Activated CD4-positive, alpha-beta T cell treated with anti-CD3 and anti-CD28 coated beads, Interleukin-2, amount 10 ng/mL, durations not matched to agents 7 days and 5 days (primary cell): ENCODE results near the gene PRAMEF14. TPM values are rescaled to one million over a fixed set of nuclear protein-coding genes. Genes with fewer than 3 reads are reported as not detected.
"Not testable (repeated sequence)": the region's sequence is repeated elsewhere in the genome, so short reads cannot be mapped to it uniquely, and the experiment has no call there.

Experiments used
- CTCF ChIA-PET: fragments of 350-600 bp; sonication (Branson Sonifier 250); formaldehyde crosslinking; loops from one replicate; lab custom pipeline; 2021; ENCODE audit warnings: antibody characterized with exemption; lab: Charles Lee
- POLR2A ChIA-PET: fragments of 350-600 bp; sonication (Branson Sonifier 250); formaldehyde crosslinking; loops from one replicate; lab custom pipeline; 2021; ENCODE audit warnings: antibody characterized with exemption; lab: Charles Lee
- DNase-seq: peaks from one replicate; pipeline ENCODE4 v3.0.0-alpha.2; 2020
- H3K27ac Mint-ChIP-seq: one replicate; pipeline ENCODE4 v1.8.0; 2021; ENCODE audit warnings: mild to moderate bottlenecking, moderate library complexity, mixed read lengths
- H3K27me3 Mint-ChIP-seq: one replicate; pipeline ENCODE4 v1.8.0; 2021; ENCODE audit warnings: mixed read lengths
- H3K36me3 Mint-ChIP-seq: one replicate; pipeline ENCODE4 v1.8.0; 2021; ENCODE audit warnings: low read depth, mixed read lengths
- H3K4me1 Mint-ChIP-seq: one replicate; pipeline ENCODE4 v1.8.0; 2021; ENCODE audit warnings: mixed read lengths
- H3K4me3 Mint-ChIP-seq: one replicate; pipeline ENCODE4 v1.8.0; 2021; ENCODE audit warnings: mild to moderate bottlenecking, moderate library complexity, mixed read lengths
- H3K9me3 Mint-ChIP-seq: one replicate; pipeline ENCODE4 v1.8.0; 2021; ENCODE audit warnings: mixed read lengths
- total RNA-seq, 2 experiments: library from RNA; stranded (reverse); gene quantifications; one replicate each; pipeline ENCODE4 v1.2.3, GENCODE V29; 2021

The PRAMEF14 gene
- total RNA-seq, 2 experiments from 2014 or later: not detected

- DNase-seq, H3K27ac Mint-ChIP-seq, H3K4me1 Mint-ChIP-seq, CTCF ChIA-PET, H3K36me3 Mint-ChIP-seq, H3K9me3 Mint-ChIP-seq, POLR2A ChIA-PET, H3K4me3 Mint-ChIP-seq, H3K27me3 Mint-ChIP-seq: not testable (repeated sequence)
These were observed 4.4 kb downstream of the PRAMEF14 start for GRCh38 chr1:13342496-13342895.

GRCh38 chr1:13315281-13315680 lies 31.7 kb downstream of the PRAMEF14 start, which contains the start of gene PRAMEF15:
TSS of gene PRAMEF15 (plus strand) at chr1:13315581. CDS start at chr1:13318408, 2,827 bp downstream.
- H3K27me3 Mint-ChIP-seq, POLR2A ChIA-PET, H3K36me3 Mint-ChIP-seq, H3K9me3 Mint-ChIP-seq, CTCF ChIA-PET, H3K4me1 Mint-ChIP-seq, H3K4me3 Mint-ChIP-seq, DNase-seq, H3K27ac Mint-ChIP-seq: not testable (repeated sequence)

GRCh38 chr1:13303239-13303638 lies 43.7 kb downstream of the PRAMEF14 start, which contains the start of gene PRAMEF33:
TSS of gene PRAMEF33 (plus strand) at chr1:13303539. CDS start at chr1:13305955, 2,416 bp downstream.
- CTCF ChIA-PET: not testable (repeated sequence)

GRCh38 chr1:13302197-13302596 lies 44.7 kb downstream of the PRAMEF14 start:
- not testable (repeated sequence) for H3K27me3 Mint-ChIP-seq, H3K4me1 Mint-ChIP-seq, H3K27ac Mint-ChIP-seq

More at GRCh38 chr1:13303239-13303638, 43.7 kb downstream of the PRAMEF14 start, which contains the start of gene PRAMEF33:
- H3K9me3 Mint-ChIP-seq, H3K36me3 Mint-ChIP-seq, POLR2A ChIA-PET, H3K4me3 Mint-ChIP-seq, H3K27me3 Mint-ChIP-seq, H3K27ac Mint-ChIP-seq, DNase-seq, H3K4me1 Mint-ChIP-seq: not testable (repeated sequence)

GRCh38 chr1:13298699-13299098 lies 48.2 kb downstream of the PRAMEF14 start:
- DNase-seq, H3K4me3 Mint-ChIP-seq, H3K9me3 Mint-ChIP-seq, H3K27ac Mint-ChIP-seq, H3K4me1 Mint-ChIP-seq, CTCF ChIA-PET, H3K27me3 Mint-ChIP-seq, H3K36me3 Mint-ChIP-seq, POLR2A ChIA-PET: not testable (repeated sequence)

More at GRCh38 chr1:13302197-13302596, 44.7 kb downstream of the PRAMEF14 start:
- CTCF ChIA-PET, POLR2A ChIA-PET, DNase-seq, H3K4me3 Mint-ChIP-seq, H3K36me3 Mint-ChIP-seq, H3K9me3 Mint-ChIP-seq: not testable (repeated sequence)

GRCh38 chr1:13297216-13297931 lies 49.6 kb downstream of the PRAMEF14 start:
- H3K4me1 Mint-ChIP-seq, H3K27me3 Mint-ChIP-seq, DNase-seq, POLR2A ChIA-PET, H3K36me3 Mint-ChIP-seq, H3K9me3 Mint-ChIP-seq, CTCF ChIA-PET, H3K27ac Mint-ChIP-seq, H3K4me3 Mint-ChIP-seq: not testable (repeated sequence)

Other genes with a start within 250 kb of the PRAMEF14 start
- gene HNRNPCL2, start 230.3 kb downstream of the PRAMEF14 start, total RNA-seq: not detected
- gene PRAMEF26, start 191.1 kb downstream of the PRAMEF14 start, total RNA-seq: not detected
- gene HNRNPCL4, start 181.5 kb downstream of the PRAMEF14 start, total RNA-seq: not detected
- gene PRAMEF9, start 175.3 kb downstream of the PRAMEF14 start, total RNA-seq: not detected
- not detected for gene PRAMEF13, start 145.7 kb downstream of the PRAMEF14 start, total RNA-seq
- gene PRAMEF18, start 121.0 kb downstream of the PRAMEF14 start, total RNA-seq: not detected
- not detected for gene PRAMEF5, start 92.9 kb downstream of the PRAMEF14 start, total RNA-seq
- gene PRAMEF8, start 62.0 kb downstream of the PRAMEF14 start, total RNA-seq: not detected
- gene PRAMEF33, start 43.6 kb downstream of the PRAMEF14 start, total RNA-seq: not detected
- gene PRAMEF15, start 31.6 kb downstream of the PRAMEF14 start, total RNA-seq: not detected
- gene PRAMEF19, start 24.8 kb upstream of the PRAMEF14 start, total RNA-seq: not detected
- not detected for gene PRAMEF17, start 42.5 kb upstream of the PRAMEF14 start, total RNA-seq
- not detected for gene PRAMEF20, start 63.3 kb upstream of the PRAMEF14 start, total RNA-seq
- gene LRRC38, start 166.9 kb upstream of the PRAMEF14 start, total RNA-seq: not detected
- gene PDPN, start 236.7 kb upstream of the PRAMEF14 start, total RNA-seq: not detected